Stimulated activated CD4-positive, alpha-beta T cell treated with anti-CD3 and anti-CD28 coated beads, Interleukin-1b, Interleukin-23, amount 100 ng/mL, for 1 hour (primary cell): Measurements from ENCODE around the gene TXNDC9.
"Not testable (repeated sequence)": the region's sequence is repeated elsewhere in the genome, so short reads cannot be mapped to it uniquely, and the experiment has no call there.

Source experiments
- DNase-seq, 2 donors: peaks; one replicate each; pipeline ENCODE4 v3.0.0-alpha.2; 2020; ENCODE audit warnings: low read depth in 2 of 2

TXNDC9 gene, protein sequence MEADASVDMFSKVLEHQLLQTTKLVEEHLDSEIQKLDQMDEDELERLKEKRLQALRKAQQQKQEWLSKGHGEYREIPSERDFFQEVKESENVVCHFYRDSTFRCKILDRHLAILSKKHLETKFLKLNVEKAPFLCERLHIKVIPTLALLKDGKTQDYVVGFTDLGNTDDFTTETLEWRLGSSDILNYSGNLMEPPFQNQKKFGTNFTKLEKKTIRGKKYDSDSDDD

DNA sequence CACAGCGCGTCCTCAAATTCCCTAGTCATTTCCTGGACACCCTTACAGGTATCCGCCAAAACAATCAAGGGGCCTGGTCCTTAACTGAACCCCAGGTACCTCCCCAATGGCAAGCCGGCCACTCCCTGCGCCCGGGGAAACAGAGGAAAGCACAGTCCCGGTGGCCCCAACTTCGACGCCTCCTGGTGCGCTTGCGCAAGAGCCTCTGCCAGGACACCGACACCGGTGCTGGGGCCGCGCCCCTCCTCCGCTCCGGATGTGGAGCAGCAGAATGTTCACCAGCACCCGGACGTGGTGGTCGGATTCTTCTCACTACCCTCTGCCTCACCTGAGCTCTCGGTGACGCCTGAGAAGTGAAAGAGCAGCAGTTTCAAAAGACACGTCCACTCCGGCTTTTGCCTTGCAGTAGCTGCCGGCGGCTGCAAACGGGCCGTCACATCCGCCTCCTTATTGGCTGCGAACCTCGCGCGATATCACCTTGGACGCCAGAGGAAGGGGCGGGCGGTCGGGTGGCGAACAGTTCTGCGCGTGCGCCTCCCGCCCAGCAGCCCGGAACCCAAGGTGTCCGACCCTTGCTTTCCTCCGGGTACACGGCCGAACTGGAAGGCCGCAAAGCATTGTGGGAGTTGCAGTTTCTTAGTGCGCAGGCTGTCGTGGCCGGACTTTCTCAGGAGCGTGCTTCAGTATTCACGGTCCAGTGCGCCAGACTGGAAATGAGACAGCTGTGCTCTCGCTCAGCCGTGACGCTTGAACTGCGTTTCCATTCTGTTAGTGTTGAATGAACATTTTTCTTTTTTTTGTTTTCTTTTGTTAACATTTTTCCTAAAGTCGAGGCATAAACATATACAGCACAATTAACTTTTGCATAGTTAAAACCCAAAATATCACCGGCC, at the start of gene TXNDC9:
Gene TXNDC9 (minus strand): TSS at position 423 of the 893 bp plus-strand sequence. CDS start 3,123 bp downstream, outside the sequence.
- peak; percentile 92 to 95 for DNase-seq

DNA sequence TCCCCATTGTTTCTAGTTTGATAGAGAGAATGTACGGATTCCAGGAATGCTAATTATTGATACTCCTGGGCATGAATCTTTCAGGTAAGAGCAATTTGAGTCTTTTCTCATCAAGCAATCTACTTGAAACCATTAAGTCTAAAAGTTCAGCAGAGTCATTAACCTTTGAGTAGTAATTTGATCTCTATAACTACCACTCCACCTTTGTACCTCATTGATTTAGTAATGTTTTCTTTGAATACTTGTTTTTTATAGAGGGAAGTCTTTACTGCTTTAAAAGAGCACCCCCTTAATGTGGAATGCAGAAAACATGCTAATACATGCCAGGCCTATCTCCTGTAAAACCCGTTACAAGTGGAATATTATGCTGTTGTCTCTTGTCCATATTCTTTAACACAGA, 46.0 kb upstream of the TXNDC9 start:
- DNase-seq = no peak

DNA sequence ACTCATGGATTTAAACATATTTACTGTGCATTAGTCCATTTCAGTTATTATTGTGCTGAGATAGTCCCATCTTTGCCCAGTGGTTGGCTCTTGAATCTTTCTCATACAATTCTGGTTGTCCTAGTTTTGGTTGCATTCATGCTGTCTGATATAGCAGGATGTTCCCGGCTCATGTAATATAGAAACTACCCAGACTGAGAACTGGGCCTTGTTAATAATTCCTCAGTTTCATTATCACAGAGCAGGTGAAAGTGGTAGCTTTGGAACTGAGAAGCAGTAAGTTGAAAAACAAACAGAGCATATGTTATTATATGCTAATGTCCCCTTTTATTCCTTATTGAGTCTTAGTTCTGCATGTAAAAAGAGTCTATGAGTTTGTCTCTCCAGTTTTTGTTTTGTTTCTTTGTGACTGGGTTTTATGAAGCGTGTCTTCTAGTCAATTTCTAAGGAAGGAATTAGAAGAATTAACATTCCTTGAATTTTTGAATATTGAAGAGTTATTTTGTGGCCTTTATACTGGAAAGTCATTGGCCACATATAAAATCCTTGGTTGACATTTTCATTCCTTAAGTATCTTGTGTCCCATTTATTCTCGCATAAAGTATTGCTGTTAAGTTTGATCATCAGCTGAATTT, 44.4 kb upstream of the TXNDC9 start:
- DNase-seq = no peak

DNA sequence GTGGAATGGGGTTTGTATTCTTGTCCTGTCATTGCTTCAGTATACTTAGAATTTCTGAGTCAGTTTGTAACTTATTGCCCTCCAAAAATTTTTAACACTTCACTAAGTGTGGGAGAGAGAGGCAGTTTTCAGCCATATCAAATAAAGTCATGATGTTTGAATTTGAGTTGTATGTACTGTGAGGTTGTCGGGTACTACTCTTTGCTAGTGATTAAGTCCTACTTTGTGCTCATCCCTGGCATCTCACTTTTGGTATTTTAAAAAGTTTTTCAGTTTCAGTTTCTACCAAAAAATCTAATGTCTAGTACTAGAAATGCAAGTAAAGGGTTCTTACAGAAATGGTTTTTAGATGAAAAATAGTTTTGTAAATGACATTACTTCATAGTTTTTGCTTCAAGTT, 41.7 kb upstream of the TXNDC9 start:
- DNase-seq = no peak

DNA sequence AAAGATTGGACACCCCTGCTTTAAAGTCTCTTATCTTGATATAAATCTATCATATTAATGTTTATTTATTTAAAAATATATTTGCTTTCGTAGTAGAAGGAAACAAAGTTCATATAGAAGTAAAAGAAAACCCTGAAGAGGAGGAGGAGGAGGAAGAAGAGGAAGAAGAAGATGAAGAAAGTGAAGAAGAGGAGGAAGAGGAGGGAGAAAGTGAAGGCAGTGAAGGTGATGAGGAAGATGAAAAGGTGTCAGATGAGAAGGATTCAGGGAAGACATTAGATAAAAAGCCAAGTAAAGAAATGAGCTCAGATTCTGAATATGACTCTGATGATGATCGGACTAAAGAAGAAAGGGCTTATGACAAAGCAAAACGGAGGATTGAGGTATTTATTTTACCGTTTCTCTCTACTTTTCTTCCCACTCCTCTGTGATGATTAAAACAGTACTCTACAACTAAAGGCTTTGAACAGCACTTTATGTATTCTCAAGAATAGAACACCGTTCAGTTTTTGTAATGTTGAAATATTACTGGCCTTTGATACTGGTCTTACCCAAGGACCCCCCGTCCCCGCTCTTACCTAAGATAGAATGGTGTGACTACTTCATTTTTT, 40.2 kb upstream of the TXNDC9 start:
- no peak for DNase-seq

DNA sequence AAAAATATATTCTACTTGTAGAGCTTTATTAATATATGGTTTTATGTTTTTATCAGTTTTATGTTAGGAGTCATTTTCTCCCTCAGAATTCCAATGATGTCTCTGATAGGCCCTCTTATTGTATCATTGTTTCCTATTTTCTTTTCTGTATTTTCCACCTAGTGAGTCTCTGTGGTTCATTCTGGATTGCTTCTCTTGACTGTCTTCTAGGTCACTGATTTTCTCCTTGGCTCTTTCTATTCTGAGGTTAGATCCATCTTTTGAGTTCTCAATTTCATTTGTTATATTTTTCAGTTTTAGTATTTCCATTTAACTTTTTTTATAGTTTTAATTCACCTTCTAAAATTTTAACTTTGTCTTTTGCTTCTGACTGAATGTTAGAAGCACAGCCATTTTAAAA, 38.6 kb upstream of the TXNDC9 start:
- DNase-seq = no peak

DNA sequence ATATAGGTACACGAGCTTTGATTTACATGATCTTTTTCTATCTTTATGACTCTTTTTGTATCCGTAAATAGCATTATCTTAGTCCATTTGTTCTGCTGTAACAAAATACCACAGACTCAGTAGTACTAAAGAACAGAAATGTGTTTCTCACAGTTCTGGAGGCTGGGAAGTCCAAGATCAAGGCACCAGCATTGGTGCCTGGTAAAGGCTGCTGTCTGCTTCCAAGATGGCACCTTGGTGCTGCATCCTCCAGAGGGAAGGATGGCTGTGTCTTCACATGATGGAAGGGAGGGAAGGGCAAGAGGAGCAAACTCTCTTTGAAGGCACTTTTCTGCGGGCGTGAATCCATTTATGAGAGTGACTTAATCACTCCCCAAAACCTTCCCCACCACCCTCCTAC, 37.0 kb upstream of the TXNDC9 start:
- DNase-seq = no peak

DNA sequence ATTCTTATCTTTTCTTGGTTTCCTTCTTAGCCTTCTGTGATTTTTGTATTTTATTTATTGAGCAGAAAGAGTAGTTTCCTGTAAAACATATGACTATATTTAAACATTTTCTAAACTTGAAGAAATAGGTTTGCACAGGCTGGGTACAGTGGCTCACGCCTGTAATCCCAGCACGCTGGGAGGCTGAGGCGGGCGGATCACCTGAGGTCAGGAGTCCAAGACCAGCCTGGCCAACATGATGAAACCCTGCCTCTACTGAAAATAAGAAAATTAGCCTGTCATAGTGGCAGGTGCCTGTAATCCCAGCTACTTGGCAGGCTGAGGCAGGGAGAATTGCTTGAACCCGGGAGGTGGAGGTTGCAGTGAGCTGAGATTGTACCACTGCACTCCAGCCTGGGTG, 32.7 kb upstream of the TXNDC9 start:
- DNase-seq = not testable (repeated sequence)

DNA sequence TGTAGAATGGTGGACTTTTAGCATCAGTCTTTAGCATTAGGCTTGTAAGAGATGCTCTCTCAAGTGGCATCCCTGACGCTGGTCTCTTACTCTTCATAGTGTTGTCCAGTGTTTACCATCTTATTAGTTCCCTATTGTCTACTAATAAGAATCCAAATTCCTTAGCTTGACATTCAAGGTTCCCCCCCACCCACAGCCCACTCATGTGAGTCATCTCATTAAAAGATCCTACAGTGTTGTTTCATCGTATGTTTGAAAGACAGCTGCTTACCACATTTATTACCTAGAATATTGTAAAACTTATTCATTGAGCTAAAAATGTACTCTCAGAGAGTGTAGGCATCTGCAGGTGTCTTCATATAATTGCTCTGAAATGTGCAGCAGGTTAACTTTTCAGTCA, 29.5 kb upstream of the TXNDC9 start:
- DNase-seq = no peak

DNA sequence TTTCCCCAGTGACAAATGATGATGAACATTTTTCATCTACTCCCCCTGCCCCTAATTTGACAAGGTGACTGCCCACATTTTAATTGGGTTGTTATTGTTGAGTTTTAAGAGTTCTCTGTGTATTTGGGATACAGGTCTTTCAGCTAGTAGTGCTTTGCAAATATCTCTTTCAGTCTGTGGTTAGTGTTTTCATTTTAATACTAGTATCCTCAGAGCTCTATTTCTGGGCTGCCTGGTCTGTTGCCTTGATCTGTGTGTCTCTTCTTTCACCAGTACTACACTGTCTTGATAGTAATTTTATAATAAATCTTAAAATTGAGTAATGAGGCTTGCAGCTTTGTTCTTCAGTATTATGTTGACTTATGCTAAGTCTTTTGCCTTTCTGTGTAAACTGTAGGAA, 20.7 kb upstream of the TXNDC9 start:
- no peak for DNase-seq

DNA sequence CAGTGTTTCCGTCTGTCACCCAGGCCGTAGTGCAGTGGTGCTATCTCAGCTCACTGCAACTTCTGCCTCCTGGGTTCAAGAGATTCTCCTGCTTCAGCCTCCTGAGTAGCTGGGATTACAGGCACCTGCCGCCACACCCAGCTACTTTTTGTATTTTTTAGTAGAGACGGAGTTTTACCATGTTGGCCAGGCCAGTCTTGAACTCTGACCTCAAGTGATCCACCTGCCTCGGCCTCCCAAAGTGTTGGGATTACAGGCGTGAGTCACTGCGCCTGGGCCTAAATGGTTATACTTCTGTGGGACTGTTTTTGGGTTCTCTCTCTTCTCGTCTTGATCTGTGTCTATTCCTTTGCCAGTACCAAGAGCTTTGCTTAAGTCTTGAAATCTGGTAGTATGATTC, 18.7 kb upstream of the TXNDC9 start:
- not testable (repeated sequence) for DNase-seq

DNA sequence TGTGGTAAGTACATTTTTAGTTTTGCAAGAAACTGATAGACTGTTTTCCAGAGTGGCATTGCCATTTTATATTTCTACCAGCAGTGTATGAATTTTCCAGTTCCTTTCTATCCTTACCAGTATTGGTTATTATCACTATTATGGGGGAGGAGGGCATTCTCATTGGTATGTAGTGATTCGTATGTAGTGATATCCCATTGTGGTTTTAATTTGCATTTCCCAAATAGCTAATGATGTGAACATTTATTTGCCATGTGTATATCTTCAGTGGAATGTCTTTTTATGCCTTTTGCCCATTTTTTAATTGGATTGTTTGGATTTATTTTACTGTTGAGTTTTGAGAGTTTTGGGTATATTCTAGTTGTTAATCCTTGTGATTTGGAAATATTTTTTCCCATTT, 17.9 kb upstream of the TXNDC9 start:
- no peak for DNase-seq

DNA sequence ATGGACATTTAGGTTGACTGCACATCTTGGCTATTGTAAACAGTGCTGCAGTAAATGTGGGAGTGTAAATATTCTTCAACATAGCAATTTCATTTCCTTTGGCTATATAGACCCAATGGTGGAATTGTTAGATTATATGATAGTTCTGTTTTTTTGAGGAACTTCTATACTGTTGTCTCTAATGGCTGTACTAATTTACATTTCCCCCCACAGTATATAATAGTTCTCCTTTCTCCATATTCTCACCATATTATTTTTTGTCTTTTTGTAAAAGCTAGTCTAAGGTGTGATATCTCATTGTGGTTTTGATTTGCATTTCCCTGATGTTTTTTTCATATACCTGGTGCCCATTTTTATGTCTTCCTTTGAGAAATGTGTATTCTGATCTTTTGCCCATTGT, 14.1 kb upstream of the TXNDC9 start:
- no peak for DNase-seq

DNA sequence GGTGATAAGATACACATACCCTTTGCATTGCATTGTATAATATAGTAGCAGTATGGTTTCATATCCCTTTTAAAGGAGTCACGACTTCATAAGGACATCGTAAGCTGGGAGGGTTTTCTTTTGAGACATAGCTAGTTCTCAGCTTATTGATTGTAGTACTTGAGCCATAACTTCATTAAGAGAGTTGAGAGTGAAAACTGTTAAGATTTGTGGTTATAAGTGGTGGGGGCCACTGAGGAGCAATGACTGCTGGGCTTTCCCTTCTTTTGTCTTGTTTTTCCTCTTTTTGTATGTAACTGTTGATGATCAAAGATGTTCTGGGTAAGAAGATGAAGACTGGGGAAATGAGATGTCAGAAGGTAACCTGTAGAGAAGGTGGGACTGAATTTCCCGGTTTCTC, 12.0 kb upstream of the TXNDC9 start:
- DNase-seq = no peak

DNA sequence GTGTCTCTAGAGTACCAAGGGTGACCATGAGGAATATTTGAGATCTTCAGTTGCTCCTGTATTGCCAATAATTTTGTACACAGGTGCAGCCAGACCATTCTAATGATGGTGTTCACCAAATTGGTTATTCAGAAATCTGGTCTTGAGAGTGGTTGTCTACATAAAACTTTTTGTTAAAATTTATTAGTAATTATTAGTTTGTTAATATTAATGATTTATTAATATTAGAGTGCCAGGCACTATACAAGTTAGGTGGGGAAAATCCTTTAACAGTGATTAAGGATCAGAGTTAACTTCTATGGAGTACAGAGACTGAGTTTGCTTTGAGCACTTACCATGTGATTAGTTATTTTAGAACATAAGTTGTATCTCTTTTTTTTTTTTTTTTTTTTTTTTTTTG, 10.1 kb upstream of the TXNDC9 start:
- no peak for DNase-seq

DNA sequence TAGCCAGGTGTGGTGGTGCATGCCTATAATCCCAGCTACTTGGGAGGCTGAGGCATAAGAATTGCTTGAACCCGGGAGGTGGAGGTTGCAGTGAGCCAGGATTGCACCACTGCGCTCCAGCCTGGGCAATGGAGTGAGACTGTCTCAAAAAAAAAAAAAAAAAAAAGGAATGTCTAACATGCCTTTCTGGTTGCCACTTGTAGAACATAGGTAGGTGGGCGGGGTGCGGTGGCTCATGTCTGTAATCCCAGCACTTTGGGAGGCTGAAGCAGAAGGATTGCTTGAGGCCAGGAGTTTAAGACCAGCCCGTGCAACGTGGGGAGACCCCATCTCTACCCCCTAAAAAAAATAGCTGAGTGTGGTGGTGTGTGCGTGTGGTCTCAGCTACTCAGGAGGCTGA, 9.3 kb upstream of the TXNDC9 start:
- DNase-seq = not testable (repeated sequence)

DNA sequence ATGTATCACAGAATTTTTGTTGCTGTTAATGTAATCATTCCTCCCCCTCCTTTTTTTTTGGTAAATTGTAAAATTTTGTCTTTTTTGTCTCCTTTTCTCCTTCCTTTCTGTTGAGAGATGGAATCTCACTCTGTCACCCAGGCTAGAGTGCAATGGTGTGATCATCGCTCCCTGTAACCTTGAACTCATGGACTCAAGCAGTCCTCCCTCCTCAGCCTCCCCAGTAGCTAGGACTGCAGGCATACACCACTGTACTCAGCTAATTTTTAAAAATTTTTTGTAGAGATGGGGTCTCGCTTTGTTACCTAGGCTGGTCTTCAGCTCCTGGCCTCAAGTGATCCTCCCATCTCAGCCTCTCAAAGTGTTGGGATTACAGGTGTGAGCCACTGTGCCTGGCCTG, 6.4 kb upstream of the TXNDC9 start:
- DNase-seq = no peak

DNA sequence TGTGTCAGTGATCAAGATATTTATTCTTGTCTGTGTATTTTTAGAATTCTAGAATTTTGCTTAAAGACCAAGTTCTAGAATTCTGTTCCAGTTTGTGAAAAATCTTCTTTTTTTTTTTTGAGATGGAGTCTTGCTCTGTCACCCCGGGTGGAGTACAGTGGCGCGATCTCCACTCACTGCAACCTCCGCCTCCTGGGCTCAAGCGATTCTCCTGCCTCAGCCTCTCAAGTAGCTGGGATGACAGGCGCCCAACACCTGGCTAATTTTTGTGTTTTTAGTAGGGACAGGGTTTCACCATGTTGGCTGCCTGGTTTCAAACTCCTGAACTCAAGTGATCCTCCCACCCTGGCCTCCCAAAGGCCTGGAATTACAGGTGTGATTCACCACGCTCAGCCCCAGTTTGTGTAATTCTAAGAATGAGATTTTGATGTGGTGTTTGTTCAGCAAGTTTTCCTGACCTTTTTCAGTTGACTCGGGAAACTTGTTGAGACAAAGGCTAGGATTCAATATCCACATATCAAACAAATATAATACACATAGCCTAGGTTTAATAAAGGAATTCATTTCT, 4.6 kb upstream of the TXNDC9 start:
- no peak for DNase-seq

DNA sequence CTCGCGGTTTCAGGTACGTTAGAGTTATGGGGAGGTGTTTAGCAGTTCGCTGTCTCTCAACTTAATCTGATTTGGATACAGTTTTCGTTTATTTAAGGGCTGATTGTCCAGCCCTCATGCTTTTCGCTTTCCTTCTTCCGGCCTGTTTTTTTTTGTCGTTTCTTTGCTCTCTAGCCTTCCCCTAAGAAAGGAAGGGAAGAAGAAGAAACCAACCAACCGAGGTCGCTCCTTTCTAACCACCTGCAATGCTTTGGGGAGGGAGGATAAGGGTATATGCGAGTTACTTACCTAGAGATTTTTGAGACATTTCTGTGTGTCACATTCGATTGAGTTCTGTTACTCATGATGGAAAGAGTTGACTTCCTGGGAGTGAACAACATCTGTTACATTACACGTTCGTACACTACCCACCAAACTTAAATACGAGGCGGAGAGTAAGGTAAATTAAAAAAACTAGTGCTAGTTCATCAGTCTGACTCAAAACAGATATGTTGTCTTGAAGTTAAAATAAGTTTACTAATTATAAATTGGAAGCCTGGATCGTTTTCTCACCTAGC, 2.0 kb upstream of the TXNDC9 start:
- DNase-seq = no peak

DNA sequence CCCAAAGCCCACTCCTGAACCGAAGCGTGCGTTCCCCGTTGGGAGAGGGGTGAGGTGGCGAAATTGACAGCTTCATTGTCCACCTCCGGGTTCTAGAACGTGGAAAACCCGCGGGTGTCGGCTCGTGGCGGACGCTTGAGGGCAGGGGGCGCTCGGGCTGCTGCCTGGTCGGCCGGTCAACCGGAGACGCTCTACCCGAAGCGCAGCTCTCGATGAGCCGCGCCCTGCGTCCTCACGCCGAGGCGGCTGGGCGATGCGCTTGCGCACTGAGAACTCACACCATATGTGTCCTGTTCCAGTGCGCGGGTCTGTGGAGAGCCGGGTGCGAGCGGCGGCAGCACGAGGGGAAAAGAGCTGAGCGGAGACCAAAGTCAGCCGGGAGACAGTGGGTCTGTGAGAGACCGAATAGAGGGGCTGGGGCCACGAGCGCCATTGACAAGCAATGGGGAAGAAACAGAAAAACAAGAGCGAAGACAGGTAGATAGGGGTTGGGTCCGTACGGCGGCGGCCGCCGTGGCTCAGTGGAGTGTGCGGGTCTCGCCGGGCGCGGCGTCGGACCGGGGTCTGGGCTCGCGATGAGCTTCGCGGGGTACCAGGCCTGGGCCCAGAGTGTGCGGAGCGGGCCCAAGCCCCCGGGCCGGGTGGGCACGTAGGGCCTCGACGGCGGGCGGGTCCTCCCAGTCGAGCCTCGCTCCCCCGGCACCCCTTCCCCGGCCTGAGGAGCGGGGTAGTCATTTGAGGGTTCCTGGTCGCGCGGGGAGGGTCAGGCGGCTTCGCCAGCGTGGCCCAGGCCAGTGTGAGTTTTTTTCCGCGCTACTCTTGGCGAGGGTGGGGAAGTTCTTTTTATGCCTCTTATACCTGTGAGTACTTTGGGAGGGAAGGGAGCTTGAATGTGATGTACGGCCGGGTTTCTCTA, 1.2 kb upstream of the TXNDC9 start, which contains the start of gene EIF5B:
Gene EIF5B (plus strand): TSS at position 277 of the 916 bp plus-strand sequence. CDS start 166 bp downstream, at position 443.
- peak; percentile 81 to 84 for DNase-seq

DNA sequence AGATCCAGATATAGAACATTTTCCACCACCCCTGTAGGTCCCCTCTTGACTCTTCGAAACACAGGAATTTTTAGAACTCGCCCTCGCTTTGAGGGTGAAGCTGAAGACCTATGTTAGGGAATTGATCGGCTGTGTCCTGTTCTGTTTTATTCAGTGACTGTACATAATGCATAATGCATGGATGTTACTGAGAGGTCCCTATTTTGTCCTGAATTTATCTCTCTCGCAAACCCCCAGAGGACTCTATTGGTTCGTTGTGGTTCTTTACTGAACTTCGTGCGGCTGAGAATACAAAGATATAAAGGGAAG, 625 bp upstream of the TXNDC9 start:
- no peak for DNase-seq
